IPS DF 6.9 (cell line): ENCODE data around the gene SPAG8.
A peak's percentile ranks its signal among the peaks of the same experiment; 100 is the strongest.

Experiments used
- DNase-seq: peaks from one replicate; pipeline ENCODE4 v3.0.0-alpha.2; 2013; ENCODE audit warnings: low read depth, low spot score
- H3K27ac ChIP-seq: one replicate; pipeline ENCODE4 v1.5.1; 2013; ENCODE audit warnings: low read length, control low read depth
- H3K27me3 ChIP-seq: 2 replicates; pipeline ENCODE4 v1.6.1; 2013; ENCODE audit warnings: mild to moderate bottlenecking, low read length; ENCODE audit not compliant: control insufficient read depth, insufficient read depth
- H3K36me3 ChIP-seq: 2 replicates; pipeline ENCODE4 v1.6.1; 2013; ENCODE audit warnings: low read length; ENCODE audit not compliant: control insufficient read depth, insufficient read depth
- H3K4me1 ChIP-seq: 2 replicates; pipeline ENCODE4 v1.6.1; 2013; ENCODE audit warnings: low read length; ENCODE audit not compliant: control insufficient read depth, insufficient read depth
- H3K4me3 ChIP-seq: 2 replicates; pipeline ENCODE4 v1.5.1; 2013; ENCODE audit warnings: mild to moderate bottlenecking, low read length
- H3K9me3 ChIP-seq: 2 replicates; pipeline ENCODE4 v1.6.1; 2013; ENCODE audit warnings: low read length, inconsistent platforms; ENCODE audit not compliant: control insufficient read depth, insufficient read depth
- WGBS: extraction: QIAGEN DNeasy Blood & Tissue Kit; methylation state at CpG from one replicate; pipeline ENCODE4 v1.1.7; 2013; ENCODE audit warnings: mixed read lengths, missing lambda C conversion rate; ENCODE audit not compliant: insufficient read length, insufficient coverage; 5-methylcytosine and 5-hydroxymethylcytosine counted together

The SPAG8 gene

GRCh38 chr9:35836595-35836994 is 24.5 kb upstream of the SPAG8 start:
- Histone ChIP-seq H3K4me3 (no peak overlapping the region), H3K27me3 (no peaks in the 10 kb centered on the region), H3K27ac (no peak overlapping the region), H3K9me3 (no peaks in the 10 kb centered on the region), H3K4me1 (no peaks in the 10 kb centered on the region), H3K36me3 (no peaks in the 10 kb centered on the region)
- WGBS = no CpG with 5 or more reads among the region's 5 CpGs
- no peak for DNase-seq

- Histone ChIP-seq H3K4me1 (no peaks in the 10 kb centered on the region), H3K27me3 (no peaks in the 10 kb centered on the region), H3K27ac (no peak overlapping the region), H3K36me3 (no peaks in the 10 kb centered on the region), H3K9me3 (no peaks in the 10 kb centered on the region), H3K4me3 (no peak overlapping the region)
- no CpG with 5 or more reads among the region's 2 CpGs for WGBS
- no peak for DNase-seq
Measured at GRCh38 chr9:35835766-35836165, 23.7 kb upstream of the SPAG8 start.

- no peaks in the 10 kb centered on the region for H3K36me3 ChIP-seq
- H3K4me1 ChIP-seq = no peaks in the 10 kb centered on the region
- no CpG with 5 or more reads among the region's 3 CpGs for WGBS
- no peak overlapping the region for H3K4me3 ChIP-seq
- no peak for DNase-seq
- no peaks in the 10 kb centered on the region for H3K27me3 ChIP-seq
- H3K9me3 ChIP-seq = no peaks in the 10 kb centered on the region
- H3K27ac ChIP-seq = no peak overlapping the region
Measured at GRCh38 chr9:35835216-35835632, 23.2 kb upstream of the SPAG8 start.

GRCh38 chr9:35834260-35835215 is 22.5 kb upstream of the SPAG8 start:
- no peaks in the 10 kb centered on the region; the same call in 1 of the 2 replicates for H3K4me1 ChIP-seq
- 100% methylated on average over 1 of the region's 14 CpGs for WGBS
- DNase-seq = no peak
- H3K27me3 ChIP-seq = no peaks in the 10 kb centered on the region
- no peak overlapping the region for H3K4me3 ChIP-seq
- no peak overlapping the region for H3K27ac ChIP-seq
- no peaks in the 10 kb centered on the region for H3K36me3 ChIP-seq
- no peaks in the 10 kb centered on the region for H3K9me3 ChIP-seq

- no CpG with 5 or more reads among the region's 5 CpGs for WGBS
Measured at GRCh38 chr9:35832814-35833213, 20.8 kb upstream of the SPAG8 start.

GRCh38 chr9:35831040-35831439 is 19.0 kb upstream of the SPAG8 start:
- no peak overlapping the region for H3K27ac ChIP-seq
- WGBS = no CpG with 5 or more reads among the region's 4 CpGs
- H3K36me3 ChIP-seq = no peaks in the 10 kb centered on the region
- H3K4me1 ChIP-seq = no peaks in the 10 kb centered on the region; the same call in 1 of the 2 replicates
- no peaks in the 10 kb centered on the region for H3K9me3 ChIP-seq
- no peaks in the 10 kb centered on the region for H3K27me3 ChIP-seq
- DNase-seq = no peak
- H3K4me3 ChIP-seq = no peak overlapping the region

More at GRCh38 chr9:35832814-35833213, 20.8 kb upstream of the SPAG8 start:
- no peaks in the 10 kb centered on the region for H3K27me3 ChIP-seq
- H3K27ac ChIP-seq = no peak overlapping the region
- H3K36me3 ChIP-seq = no peaks in the 10 kb centered on the region
- H3K4me1 ChIP-seq = no peaks in the 10 kb centered on the region; the same call in 1 of the 2 replicates
- no peak overlapping the region for H3K4me3 ChIP-seq
- H3K9me3 ChIP-seq = no peaks in the 10 kb centered on the region
- no peak for DNase-seq

- Histone ChIP-seq H3K27me3 (no peaks in the 10 kb centered on the region), H3K36me3 (no peaks in the 10 kb centered on the region), H3K9me3 (no peaks in the 10 kb centered on the region), H3K4me1 (no peaks in the 10 kb centered on the region; the same call in 1 of the 2 replicates), H3K4me3 (peak overlapping the region; percentile 90; the same call in 1 of the 2 replicates), H3K27ac (no peak overlapping the region)
- WGBS = no CpG with 5 or more reads among the region's 2 CpGs
- DNase-seq = no peak
Measured at GRCh38 chr9:35829764-35830096, 17.7 kb upstream of the SPAG8 start.

GRCh38 chr9:35829084-35829763 is 17.2 kb upstream of the SPAG8 start, which contains the start of gene TMEM8B:
TSS of gene TMEM8B (plus strand) at chr9:35829228. CDS start at chr9:35829448, 220 bp downstream.
- Histone ChIP-seq H3K4me1 (no peaks in the 10 kb centered on the region; the same call in 1 of the 2 replicates), H3K27ac (no peak within 1 kb of the TSS), H3K9me3 (no peaks in the 10 kb centered on the region), H3K27me3 (no peaks in the 10 kb centered on the region), H3K4me3 (peak within 1 kb of the TSS; percentile 90), H3K36me3 (no peaks in the 10 kb centered on the region)
- DNase-seq = no peak
- WGBS = no CpG with 5 or more reads among the region's 53 CpGs

- no peak for DNase-seq
- no CpG with 5 or more reads among the region's 21 CpGs for WGBS
- Histone ChIP-seq H3K4me3 (peak within 1 kb of the TSS; percentile 90), H3K36me3 (no peaks in the 10 kb centered on the region), H3K9me3 (no peaks in the 10 kb centered on the region), H3K27me3 (no peaks in the 10 kb centered on the region), H3K27ac (no peak within 1 kb of the TSS), H3K4me1 (peaks cover 1% of the 10 kb centered on the region; the same call in 1 of the 2 replicates)
Measured at GRCh38 chr9:35828716-35829083, 16.6 kb upstream of the SPAG8 start, which contains the start of gene FAM221B. TSS of gene FAM221B (minus strand) at chr9:35828732. CDS start at chr9:35826161, 2,571 bp downstream.

- no peaks in the 10 kb centered on the region for H3K36me3 ChIP-seq
- no peak for DNase-seq
- no CpG with 5 or more reads among the region's 3 CpGs for WGBS
- no peaks in the 10 kb centered on the region for H3K27me3 ChIP-seq
- H3K4me1 ChIP-seq = peaks cover 1% of the 10 kb centered on the region; the same call in 1 of the 2 replicates
- H3K9me3 ChIP-seq = no peaks in the 10 kb centered on the region
- H3K4me3 ChIP-seq = no peak overlapping the region
- H3K27ac ChIP-seq = no peak overlapping the region
Measured at GRCh38 chr9:35827486-35827885, 15.4 kb upstream of the SPAG8 start.
